Right renal cortex interstitium (tissue), 3 donors: ENCODE measurements around the gene CTSH. TPM values are rescaled to one million over a fixed set of nuclear protein-coding genes. Genes with fewer than 3 reads are reported as not detected.
"Not testable (repeated sequence)": the region's sequence is repeated elsewhere in the genome, so short reads cannot be mapped to it uniquely, and the experiment has no call there.

Experiments used
- DNase-seq, 3 donors: peaks; one replicate each; pipeline ENCODE4 v3.0.0-alpha.2; 2013; ENCODE audit warnings: low read depth in 3 of 3, low spot score in 2 of 3
- polyA plus RNA-seq, 3 donors: library from polyadenylated mRNA; unstranded; fragments of 120-200 nt; gene quantifications; one replicate each; pipeline ENCODE4 v1.2.1, GENCODE V29; 2013; ENCODE audit not compliant: insufficient read length in 3 of 3

CTSH gene
- polyA plus RNA-seq, 3 donors = 175 to 197 (median 194) TPM

DNA sequence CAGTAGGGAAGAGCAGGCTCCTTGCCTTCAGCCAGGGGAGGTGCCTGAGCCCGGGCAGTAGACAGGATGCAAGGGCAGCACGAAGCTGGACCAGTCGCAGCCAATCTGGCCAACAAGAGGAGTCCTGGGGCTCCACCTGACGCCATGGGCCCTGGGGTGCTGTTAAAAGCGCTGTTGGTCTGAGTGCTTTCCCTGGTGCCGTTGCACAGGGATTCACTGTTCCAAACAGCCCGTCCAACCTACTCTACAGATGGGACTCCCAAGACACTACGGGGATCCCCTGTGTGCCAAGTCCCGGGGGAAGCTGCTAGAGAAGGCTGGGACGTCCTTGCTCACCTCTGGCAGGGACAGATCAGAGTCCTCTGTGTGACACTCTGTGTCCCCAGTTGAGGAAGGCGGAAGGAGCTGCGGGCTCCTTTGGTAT is 632 bp downstream of the CTSH start:
- DNase-seq = no peak

DNA sequence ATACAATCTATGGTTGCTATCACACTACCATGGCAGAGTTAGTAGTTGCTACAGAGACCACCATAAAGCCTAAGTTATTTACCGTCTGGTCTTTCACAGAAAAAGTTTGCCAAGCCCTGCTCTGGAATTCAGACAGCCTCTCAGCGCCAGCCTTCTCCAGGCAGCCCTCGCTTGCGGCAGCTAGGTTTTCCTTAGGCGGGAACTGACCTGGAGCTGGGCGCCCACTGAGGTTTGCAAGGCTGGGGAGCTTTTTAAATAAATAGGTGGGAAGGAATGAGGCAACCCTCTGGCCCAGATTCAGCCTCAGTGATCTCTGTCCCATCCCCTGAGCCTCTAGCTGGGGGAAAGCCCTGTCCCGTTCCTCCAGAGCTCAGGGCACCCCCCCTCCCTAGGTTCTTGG is 1.2 kb downstream of the CTSH start:
- DNase-seq = no peak

DNA sequence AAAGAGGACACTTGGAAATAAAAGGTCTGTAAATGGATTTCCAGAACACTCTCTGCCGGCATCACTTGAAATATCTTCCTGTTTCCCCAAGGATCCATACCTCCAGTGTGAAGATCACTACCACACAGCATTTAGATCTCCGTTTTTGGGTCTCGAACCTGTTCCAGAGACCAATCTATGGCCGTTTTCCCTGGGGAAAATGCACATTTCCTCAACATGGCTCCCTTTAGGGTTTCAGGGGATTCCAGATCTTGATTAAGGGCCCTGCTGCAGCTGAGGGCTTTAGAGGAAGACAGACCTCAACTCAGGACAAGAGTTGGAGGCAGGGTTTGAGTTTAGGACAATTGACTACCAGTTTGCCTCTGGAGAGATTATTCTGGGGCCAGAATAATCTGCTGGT is 2.1 kb downstream of the CTSH start:
- DNase-seq = no peak

DNA sequence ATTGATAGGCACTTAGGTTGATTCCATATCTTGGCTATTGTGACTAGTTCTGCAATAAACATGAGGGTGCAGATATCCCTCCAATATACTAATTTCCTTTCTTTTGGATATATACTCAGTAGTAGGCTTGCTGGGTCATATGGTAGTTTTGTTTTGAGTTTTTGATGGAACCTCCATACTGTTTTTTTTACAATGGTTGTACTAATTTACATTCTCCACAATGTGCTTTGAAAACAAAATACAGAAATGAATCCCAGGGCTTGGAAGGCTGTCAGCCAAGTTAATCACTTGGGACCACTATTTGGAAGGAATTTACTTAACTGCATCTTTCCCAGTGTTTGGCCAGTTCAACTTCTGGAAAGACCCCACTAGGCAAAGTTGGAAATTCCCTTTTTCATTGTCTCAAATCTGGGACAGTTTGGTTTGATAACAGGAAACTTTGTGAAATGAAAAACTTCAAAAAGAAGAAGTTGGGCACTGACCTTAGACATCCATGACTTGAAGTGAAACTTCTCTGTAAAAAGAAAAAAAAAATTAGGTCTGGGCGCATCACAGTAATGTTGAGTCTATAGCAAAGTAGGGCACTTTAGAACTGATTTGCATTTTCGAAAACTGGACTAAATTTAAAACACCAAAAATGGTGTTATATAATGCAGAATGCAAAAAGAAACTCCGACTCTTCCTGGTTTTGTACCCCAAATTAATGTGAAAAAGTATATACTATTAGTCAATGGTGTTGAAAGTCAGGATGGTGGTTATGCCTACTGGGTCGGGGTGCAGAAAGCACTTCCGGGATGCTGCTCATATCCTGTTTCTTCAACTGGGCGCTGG is 6.0 kb downstream of the CTSH start:
- no peak for DNase-seq

DNA sequence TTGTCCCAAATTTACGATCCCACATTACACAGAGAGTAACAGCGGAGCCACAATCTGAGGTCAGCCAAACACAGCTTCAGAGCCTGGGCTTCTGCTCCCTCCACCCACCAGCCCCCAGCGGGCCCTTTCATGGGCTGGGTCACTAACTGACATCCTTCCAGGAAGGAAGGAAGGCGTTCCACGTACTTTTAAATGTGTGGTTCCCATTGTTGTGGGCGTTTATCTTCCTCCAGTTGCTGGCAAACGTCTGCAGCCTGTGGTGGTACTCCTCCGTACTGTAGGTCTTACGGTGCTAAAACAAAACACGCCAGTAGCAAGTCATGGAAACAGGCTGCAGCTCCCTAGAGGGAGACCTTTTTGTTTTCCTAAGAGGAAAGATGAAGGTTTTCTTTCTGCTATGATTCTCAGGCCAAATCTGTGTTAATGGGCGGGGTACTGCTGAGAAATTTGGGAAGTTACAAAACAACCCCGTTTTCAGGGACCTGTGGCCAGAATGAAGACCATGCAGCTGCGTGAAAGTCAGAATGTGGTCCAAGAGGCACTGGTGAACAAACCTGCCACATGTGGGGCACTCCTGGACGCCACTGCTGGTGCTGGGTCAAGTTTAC is 7.6 kb downstream of the CTSH start:
- DNase-seq = no peak

DNA sequence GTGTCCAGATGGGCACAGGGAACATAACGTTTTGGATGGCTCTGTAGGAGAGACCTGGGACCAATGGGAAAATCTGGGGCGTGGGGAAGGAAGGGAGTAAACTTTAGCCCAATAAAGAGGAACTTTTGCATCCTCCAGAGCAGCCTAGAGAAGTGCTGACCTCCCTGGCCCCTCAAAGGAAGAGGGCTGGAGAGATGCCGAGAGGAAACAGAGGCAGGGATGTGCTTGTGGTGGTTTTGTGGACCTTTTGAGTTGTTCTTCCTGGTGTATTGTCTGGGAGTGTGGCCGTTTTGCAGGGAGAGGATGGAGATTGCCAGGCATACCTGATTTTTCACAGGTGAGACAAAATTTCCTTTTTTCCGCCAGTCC is 10.2 kb downstream of the CTSH start:
- no peak for DNase-seq

DNA sequence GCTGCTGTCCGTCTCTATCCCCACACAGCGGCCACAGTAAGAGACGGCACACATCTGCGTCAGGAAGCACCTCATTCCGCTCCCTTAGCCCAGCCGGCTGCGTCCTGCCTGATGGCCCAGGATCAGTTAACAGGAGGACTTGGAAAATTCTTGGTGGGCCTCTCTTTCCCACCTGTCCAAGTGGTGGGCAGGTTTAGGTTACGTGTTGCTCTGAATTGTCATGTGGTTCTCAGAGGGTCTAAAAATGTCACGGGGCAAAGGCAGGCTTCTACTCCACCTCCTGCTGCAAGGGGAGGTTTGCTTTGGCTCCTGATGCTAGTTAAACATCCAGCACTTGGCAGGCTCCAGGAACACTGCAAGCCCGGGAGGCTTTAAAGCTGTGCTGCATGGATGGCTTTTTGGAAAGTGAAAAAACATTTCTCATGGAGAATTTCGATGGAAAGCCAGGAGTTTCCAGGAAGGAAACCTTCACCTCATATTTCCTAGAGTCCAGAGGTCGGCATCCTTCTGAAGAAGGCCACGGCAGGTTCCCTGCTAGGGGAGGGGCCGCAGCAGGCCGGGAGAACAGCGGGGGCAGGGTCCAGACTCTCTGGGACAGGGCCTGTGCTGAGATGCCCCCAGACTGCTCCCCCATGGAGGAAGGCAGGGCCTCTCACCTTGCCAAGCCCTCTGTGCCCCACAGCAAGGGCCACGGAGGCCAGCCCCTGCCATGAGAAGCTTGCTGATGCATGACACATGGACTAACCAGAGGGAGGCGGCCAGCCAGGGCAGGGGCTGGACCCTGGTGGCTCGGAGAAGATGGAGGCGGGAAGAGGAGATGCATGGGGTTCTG is 10.8 kb downstream of the CTSH start:
- DNase-seq = no peak

DNA sequence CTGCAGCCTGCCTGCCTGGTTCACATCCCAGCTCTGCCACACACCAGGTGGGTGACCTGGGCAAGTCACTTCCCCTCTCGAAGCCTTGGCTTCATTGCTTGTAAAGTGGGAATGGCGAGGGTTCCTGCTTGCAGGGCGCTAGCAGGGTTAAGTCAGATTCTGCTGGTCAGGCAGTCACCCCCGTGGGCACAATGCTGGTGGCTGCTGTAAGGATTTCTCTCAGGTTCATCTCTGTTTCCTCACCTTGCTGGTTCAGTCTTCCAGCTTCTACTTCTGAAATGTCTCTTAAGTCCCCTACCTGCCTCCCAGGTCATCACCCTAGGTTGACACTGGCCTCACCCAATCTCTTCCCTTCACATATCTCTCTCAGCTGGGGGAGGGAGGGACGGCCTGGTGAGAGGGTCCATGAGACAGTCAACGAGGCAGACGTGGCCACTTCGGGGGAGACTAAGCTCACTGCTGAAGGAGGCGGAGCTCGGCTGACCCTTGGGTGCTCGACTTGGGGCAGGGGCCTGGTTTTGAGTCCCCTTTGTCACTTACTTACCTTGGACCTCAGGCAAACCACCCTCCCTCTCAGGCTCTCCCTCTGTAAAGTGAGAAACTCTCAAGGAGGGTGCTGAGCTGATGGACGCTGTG is 11.5 kb downstream of the CTSH start:
- no peak for DNase-seq

DNA sequence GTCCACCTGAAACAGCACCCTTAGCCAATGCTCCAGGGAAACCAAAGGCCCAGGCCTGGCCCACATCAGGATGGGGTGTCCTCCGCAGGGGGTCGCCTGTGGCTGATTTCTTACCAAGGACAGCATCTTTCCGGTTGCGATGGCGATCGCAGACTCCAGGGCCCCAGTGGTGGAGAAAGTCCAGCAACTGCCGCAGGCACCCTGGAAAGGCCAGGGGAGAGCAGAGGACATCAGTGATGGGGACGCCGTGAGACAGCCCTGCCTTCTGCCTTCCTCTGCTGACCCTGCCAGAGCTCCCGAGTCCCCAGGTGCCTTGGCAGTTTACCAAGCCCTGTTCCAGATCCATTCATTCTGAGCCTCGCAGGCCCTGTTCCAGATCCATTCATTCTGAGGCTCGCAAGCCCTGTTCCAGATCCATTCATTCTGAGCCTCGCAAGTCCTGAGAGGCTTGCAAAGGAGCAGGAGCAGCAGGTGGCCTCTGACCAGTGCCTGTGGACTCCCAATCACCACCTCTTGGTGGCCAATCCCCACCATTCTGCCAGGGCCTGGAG is 12.5 kb downstream of the CTSH start:
- DNase-seq = no peak

DNA sequence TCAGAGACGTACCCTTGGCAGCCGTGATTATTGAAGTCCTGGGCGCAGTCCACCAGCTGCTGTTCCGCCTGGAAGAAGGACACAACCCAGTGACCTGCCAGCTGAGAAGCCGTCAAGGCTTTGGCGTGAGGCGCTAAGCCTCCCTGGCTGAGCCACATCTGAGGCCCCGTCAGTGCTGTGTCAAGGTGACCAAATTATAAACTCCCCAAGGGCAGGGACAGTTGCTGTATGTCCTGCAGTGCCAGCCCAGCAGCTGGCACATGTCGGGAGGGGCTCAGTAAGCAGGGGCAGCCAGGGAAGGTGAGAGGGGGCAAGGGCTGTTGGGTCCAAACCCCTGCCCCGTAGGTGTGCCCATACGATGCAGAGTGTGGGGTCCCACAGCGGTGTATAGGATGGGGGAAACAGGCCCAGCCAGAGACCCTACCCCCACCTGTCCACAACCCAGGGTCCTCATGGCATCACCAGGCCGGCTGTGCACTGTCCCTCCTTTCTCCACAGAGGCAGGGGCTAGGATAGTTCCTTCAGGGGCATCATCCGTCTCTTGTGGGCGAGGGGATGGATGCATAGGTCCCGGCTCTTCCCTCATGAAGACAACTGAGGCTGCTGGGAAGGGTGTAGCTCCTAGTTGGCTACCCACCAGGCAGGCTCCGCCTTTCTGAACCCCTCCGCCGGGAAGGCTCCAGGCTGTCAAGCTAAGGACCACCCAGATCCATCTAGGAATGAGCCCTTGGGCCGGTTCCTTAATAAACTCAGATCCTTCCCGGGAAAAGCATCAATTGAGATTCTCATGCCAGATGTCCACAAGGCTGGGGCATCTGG is 13.2 kb downstream of the CTSH start:
- DNase-seq = no peak

DNA sequence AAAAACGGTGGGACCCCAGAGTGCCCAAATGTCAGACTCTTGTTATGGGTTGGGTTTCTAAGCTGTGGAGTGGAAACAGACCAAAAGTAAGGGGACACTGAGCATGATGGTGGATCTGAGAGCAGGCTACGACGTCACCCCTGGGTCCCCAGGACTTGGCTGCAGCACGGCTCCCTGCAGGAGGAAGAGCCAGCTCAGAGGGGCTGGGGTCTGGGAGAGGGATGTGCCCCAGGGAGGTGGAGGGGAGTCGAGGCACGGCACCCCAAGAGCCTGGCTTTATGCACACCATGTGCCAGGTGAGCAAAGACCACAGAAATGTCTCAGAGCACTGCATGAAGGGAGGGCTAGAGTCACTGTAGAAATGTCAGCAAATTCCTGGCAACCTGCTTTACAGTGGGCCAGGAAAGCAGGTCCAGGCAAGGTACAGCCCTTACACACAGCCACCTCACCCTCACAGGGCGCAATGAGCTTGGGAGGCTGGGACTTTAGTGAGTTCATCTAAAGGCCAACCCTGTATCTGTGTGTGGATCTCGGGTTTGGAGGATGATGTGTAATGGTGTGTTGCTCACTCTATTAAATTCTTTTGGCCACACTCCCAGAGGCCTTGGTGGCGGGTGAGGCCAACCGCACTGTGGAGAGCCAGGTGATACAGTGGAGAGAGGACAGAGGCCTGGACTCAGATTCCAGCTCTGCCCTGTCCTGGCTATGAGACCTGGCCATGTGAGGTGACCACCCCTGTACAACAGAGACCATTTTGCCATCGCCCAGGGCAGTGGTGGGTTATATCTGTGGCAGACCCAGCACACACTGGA is 14.1 kb downstream of the CTSH start:
- no peak for DNase-seq

DNA sequence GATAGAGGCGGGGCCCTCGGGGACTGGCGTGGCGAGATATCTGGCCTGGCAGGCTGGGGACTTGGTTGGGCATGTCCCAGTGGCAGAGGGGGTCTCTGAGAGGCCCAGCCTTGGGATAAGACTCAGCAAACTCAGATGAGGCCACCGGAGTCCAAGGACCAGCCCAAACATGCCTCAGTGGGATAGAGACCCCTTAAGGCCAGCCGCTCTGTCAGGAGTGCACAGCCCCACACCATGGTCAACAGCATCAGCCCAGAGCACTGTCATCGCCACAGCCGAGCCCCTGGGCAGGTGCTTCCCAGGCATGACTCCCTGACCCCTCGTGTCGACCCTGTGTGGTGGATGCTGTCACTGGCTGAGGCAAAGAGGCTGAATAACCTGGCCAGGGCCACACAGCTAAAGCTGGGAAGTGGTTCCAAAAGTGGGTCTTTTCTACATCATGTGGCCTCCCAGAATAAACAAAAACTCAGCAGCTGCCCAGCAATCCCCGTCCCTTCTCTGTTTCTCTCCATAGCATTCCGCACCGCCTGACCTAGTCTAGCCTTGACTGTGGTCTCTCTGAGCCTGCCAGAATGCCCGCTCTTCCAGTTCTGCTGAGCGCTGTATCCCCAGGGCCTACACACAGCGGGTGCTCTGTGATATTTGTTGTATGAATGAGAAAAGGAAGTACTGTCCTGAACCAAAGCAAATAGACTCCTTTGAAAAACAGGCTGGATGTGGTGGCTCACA is 15.1 kb downstream of the CTSH start:
- no peak for DNase-seq

DNA sequence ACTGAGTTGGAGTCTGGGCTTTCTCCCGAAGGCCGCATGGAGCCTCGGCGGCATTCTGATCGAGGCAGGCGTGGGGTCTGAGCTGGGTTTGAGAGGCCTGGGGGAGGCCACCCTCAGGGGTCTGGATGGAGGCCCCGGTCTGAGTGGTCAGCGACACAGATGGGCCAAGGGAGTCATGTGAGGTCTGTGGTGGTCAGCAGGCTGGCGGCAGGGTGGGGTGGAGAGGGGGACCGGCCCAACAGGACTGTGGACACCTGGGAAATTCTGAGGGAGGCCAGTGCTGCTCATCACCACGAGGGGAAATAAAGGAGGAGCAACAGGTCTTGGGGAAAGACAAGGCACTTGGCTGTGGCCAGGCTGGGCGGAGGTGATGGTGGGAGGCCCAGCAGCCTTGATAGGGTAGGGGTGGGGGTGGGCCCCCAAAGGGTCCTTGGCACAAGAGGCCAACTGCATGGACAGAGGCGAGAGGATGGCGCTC is 16.2 kb downstream of the CTSH start:
- no peak for DNase-seq

DNA sequence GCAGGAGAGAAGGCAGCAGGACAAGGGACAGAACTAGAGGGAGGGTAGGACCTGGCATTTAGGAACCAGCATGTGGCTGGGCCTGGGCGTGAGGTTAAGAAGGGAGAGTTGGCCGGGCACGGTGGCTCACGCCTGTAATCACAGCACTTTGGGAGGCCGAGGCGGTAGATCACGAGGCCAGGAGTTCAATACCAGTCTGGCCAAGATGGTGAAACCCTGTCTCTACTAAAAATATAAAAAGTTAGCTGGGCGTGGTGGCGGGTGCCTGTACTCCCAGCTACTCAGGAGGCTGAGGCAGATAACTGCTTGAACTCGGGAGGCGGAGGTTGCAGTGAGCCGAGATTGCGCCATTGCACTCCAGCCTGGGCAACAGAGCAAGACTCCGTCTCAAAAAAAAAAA is 16.7 kb downstream of the CTSH start:
- DNase-seq = not testable (repeated sequence)

DNA sequence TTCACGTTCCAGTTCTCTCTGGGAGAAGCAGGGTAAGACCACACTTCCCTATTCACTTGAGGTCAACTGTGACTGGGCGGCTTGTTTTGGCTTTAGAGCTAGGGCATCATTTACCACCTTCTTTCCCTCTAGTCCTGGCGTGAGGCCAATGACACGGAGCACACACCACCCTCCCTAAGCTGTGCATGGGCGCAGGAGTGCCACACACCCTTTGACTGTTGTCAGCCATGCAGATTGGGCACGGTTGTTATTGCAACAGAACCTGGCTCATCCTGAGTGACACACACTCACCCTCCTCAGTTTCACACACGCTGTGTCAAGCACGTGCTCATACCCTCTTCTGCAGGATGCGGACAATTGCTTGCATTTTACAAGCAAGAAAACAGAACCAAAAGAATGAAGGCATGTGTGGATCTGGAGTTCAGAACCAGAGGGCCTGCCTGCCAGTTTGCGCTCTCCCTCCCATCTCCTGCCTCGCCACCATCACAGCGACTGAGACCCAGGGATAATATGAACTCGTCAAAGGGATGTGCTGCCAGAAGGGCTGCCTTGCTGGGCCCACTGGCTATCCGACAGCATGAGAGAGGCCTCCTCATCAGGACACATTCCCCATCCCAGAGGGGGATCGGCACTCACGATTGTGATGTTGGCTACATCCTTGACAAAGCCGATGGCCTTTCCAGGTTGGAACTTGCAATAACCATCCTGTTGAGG is 17.6 kb downstream of the CTSH start:
- no peak for DNase-seq

DNA sequence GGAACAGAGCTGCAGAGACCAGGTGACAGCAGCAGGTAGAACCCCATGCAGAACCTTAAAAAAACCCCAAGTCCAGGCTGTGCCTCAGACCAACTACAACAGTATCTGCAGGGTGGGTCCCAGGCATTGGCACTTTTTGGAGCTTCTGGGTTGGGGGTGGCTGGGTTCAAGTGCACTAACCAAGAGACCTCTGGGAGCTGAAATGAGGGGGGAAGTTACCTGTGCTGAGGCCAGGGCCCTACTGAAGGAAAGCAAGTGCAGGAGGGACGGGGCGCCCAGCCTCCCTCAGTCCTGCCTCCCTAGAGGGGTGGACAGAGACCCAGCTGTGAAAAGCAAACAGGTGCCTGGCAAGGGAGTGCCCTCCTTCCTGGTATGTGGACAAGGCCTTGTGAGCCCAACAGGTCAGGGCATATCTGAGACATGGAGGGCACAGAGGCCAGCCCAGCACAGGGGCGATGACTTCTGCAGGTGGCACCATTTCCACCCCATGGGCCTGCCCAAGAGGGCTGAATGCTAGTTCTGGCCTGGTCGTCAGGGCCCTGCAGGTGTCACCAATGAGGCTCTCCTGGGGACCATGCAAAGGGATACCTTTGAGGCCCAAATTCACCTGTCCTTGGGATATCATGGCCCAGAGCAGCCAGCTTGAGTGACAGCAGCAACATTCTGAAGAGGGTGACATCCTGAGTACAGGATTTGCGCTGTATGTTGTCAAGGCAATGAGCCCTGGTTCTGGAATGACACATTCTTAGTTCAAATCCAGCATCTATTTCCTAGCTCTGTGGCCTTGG is 18.7 kb downstream of the CTSH start:
- DNase-seq = no peak

DNA sequence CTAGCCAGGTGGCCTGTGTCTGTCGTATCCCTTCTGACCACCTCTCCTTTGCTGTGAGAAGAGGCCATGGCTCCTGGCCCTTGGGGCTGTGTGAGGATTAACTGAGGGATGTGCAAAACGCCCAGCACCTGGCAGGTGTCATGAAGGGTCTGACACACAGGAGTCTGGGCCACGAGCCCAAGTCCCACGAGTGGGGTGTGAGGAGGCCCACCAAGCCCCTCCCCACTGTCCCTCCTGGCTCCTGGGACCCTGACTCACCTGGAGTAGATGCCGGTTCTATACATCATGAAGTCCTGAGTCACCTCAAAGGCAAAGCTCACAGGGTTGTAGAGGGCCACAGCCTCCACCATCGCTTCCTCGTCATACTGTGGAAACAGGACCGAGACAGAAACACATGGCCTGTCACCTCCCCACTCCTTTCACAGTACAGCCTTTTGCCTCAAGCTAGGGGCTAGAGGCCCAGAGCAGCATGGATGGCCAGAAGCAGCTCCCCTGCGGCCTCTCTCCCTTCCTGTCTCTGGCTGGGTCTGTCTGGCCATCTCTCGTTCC is 19.7 kb downstream of the CTSH start:
- DNase-seq = no peak
